ENCODE data around the gene PXK. TPM values are rescaled to one million over a fixed set of nuclear protein-coding genes. Genes with fewer than 3 reads are reported as not detected.
"Not testable (repeated sequence)": the region's sequence is repeated elsewhere in the genome, so short reads cannot be mapped to it uniquely, and the experiment has no call there.

The PXK gene
- total and polyA plus RNA-seq, 12 donors: 5.6 to 40.5 (median 25.3) TPM

DNA sequence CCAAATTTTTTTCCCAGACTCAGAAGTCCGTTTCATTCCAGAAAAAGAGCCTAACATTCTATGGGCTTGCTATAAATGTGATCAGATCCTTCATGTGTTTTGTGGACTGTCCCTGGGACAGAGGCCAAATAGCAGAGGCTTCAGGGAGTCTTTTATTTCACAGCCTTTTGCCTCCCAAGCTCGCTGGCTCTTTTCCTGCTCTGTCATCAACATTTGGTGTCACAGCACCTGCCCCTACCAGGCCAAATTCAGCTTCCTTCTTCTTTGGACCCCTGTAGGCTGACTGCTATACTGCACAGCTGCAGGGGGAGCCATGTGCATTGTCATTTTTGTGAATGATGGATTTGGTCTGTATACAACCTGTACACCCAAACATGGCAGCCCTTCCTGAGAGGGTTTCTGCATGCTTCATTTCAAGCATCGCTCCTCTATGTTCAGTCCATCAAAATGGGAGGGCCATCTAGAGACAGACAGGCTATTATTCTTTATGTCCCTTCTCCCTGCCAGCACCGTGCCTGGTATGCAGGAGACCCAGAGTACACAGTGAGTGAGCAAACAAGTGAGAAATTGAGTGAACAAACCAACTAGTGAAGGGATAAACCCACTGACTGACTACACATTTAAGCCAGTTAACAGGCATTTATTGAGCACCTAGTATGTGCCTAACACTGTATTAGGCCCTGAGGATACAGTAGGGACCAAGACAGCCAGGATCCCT lies 44.5 kb upstream of the PXK start:
- H3K27ac ChIP-seq: no peak overlapping the region
- no peaks in the 10 kb centered on the region for H3K36me3 ChIP-seq (replicated peaks in 1 of 2)
- no peak overlapping the region for H3K4me3 ChIP-seq
- TF ChIP-seq, protein P1, sequence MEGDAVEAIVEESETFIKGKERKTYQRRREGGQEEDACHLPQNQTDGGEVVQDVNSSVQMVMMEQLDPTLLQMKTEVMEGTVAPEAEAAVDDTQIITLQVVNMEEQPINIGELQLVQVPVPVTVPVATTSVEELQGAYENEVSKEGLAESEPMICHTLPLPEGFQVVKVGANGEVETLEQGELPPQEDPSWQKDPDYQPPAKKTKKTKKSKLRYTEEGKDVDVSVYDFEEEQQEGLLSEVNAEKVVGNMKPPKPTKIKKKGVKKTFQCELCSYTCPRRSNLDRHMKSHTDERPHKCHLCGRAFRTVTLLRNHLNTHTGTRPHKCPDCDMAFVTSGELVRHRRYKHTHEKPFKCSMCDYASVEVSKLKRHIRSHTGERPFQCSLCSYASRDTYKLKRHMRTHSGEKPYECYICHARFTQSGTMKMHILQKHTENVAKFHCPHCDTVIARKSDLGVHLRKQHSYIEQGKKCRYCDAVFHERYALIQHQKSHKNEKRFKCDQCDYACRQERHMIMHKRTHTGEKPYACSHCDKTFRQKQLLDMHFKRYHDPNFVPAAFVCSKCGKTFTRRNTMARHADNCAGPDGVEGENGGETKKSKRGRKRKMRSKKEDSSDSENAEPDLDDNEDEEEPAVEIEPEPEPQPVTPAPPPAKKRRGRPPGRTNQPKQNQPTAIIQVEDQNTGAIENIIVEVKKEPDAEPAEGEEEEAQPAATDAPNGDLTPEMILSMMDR (IDR thresholded peaks at IDR 0.05): no peak
- no peak for TF ChIP-seq POLR2A (IDR thresholded peaks at IDR 0.05)
- H3K9me3 ChIP-seq (replicated peaks in 1 of 3): no peaks in the 10 kb centered on the region
- peak in 3 of 7 donors; percentile 30 to 34 (median 33) for DNase-seq
- intact Hi-C loops (cut with DNase I): no loop called here
- H3K27me3 ChIP-seq: no peaks in the 10 kb centered on the region
- WGBS, 4 donors: 69 to 78% (median 73%) methylated on average over 4 of the region's 4 CpGs
- H3K4me1 ChIP-seq (replicated peaks in 1 of 2): peaks cover 0 to 8% of the 10 kb centered on the region in 2 donors

DNA sequence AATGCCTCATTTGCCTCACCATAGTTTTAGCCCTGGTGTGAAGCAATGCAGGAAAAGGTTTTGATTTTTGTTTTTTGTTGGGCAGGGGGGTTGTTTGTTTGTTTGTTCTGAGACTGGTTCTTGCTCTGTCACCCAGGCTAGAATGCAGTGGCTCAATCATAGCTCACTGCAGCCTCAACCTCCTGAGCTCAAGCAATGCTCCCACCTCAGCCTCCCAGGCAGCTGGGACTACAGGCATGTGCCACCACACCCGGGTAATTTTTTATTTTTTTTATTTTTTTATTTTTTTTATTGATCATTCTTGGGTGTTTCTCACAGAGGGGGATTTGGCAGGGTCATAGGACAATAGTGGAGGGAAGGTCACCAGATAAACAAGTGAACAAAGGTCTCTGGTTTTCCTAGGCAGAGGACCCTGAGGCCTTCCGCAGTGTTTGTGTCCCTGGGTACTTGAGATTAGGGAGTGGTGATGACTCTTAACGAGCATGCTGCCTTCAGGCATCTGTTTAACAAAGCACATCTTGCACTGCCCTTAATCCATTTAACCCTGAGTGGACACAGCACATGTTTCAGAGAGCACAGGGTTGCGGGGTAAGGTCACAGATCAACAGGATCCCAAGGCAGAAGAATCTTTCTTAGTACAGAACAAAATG lies 43.6 kb upstream of the PXK start:
- 92 to 97% (median 95%) methylated on average over 2 to 3 of the region's 4 CpGs for WGBS, 4 donors
- H3K27me3 ChIP-seq; H3K9me3 ChIP-seq (replicated peaks in 1 of 3); H3K4me1 ChIP-seq (replicated peaks in 1 of 2); H3K36me3 ChIP-seq (replicated peaks in 1 of 2); H3K27ac ChIP-seq; intact Hi-C loops (cut with DNase I); DNase-seq; H3K4me3 ChIP-seq: not testable (repeated sequence)

DNA sequence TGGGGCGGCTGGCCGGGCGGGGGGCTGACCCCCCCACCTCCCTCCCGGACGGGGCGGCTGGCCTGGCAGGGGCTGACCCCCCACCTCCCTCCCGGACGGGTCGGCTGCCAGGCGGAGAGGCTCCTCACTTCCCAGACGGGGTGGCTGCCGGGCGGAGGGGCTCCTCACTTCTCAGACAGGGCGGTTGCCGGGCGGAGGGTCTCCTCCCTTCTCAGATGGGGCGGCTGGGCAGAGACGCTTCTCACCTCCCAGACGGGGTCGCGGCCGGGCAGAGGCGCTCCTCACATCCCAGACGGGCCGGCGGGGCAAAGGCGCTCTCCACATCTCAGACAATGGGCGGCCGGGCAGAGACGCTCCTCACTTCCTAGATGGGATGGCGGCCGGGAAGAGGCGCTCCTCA lies 42.2 kb upstream of the PXK start:
- not testable (repeated sequence) for H3K4me1 ChIP-seq (replicated peaks in 1 of 2); H3K36me3 ChIP-seq (replicated peaks in 1 of 2); H3K4me3 ChIP-seq; DNase-seq; H3K27me3 ChIP-seq; H3K9me3 ChIP-seq (replicated peaks in 1 of 3); H3K27ac ChIP-seq
- intact Hi-C loops (cut with DNase I): loop anchor here in 1 of 2 donors (10.0 kb wide), 1 partner anchor 46 kb away; no protein-coding TSS in a partner anchor
- 94 to 98% methylated on average over 13 to 27 of the region's 33 CpGs; no CpG with 5 or more reads in 2 of the 4 donors for WGBS, 4 donors

DNA sequence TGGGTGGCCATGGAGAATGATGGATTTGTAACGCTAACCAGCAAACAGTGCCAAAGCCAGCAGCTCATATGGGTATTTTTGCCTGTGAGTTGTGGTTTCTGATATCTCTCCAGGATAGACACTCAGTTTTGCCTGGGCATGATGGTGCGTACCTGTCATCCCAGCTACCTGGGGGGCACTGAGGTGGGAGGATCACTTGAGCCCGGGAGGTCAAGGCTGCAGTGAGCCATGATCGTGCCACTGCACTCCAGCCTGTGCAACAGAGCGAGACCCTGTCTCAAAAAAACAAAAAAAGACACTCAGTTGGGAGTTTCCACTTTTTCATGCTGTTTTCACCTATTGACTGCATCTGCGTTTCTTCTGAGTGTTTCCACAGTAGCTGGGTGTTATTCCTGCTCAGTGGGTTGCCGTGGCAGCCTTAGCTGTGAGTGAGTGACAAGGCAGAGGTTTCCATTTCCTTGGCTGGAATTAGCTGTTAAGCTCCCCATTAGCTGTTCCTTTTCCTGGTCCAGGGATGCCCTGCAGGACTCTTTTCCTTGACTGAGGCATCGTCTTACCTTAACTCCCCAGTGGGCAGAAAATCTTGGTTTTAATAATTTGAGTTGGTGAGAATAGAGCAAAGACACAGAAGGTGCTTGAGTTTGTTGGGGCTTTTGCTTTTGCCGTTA lies 40.9 kb upstream of the PXK start:
- no peak overlapping the region for H3K27ac ChIP-seq
- WGBS, 4 donors: 82 to 96% (median 88%) methylated on average over 8 to 9 of the region's 9 CpGs
- peaks cover 0 to 8% of the 10 kb centered on the region in 2 donors for H3K4me1 ChIP-seq (replicated peaks in 1 of 2)
- intact Hi-C loops (cut with DNase I): loop anchor here in 1 of 2 donors (10.0 kb wide), 1 partner anchor 47 kb away; no protein-coding TSS in a partner anchor
- TF ChIP-seq, protein P1 (IDR thresholded peaks at IDR 0.05): no peak
- no peak for TF ChIP-seq POLR2A (IDR thresholded peaks at IDR 0.05)
- no peaks in the 10 kb centered on the region for H3K9me3 ChIP-seq (replicated peaks in 1 of 3)
- no peak overlapping the region for H3K4me3 ChIP-seq
- H3K36me3 ChIP-seq (replicated peaks in 1 of 2): no peaks in the 10 kb centered on the region
- DNase-seq: no peak
- no peaks in the 10 kb centered on the region for H3K27me3 ChIP-seq

DNA sequence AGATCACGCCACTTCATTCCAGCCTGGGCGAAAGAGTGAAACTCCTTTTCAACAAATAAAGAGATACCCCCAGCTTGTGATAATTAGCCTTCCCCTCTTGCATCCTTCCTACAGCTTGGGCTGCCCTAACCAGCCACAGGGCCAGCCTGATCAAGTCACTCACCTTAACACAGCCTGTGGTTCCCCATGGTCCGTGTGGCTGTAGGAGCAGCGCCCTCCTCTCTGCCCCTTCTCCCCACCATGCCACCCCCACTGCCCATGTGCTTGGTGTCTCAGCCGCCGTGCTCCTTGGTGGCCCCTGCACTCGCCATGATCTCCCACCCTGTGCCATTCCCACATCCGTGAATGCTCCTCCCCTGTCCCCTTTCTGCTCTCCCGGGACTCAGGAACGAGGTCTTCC lies 39.8 kb upstream of the PXK start:
- WGBS, 4 donors: 79 to 94% (median 89%) methylated on average over 10 of the region's 10 CpGs
- Histone ChIP-seq H3K4me1 (replicated peaks in 1 of 2) (peaks cover 0 to 3% of the 10 kb centered on the region in 2 donors), H3K36me3 (replicated peaks in 1 of 2) (no peaks in the 10 kb centered on the region), H3K4me3 (no peak overlapping the region), H3K9me3 (replicated peaks in 1 of 3) (no peaks in the 10 kb centered on the region), H3K27me3 (no peaks in the 10 kb centered on the region), H3K27ac (no peak overlapping the region)
- DNase-seq: no peak
- TF ChIP-seq, protein P1 (IDR thresholded peaks at IDR 0.05): no peak
- TF ChIP-seq POLR2A (IDR thresholded peaks at IDR 0.05): no peak
- intact Hi-C loops (cut with DNase I): loop anchor here in 1 of 2 donors (10.0 kb wide), 1 partner anchor 48 kb away; no protein-coding TSS in a partner anchor
